22Rv1 (cell line): Measurements from ENCODE around the gene PRKAG3.
"Not testable (repeated sequence)": the region's sequence is repeated elsewhere in the genome, so short reads cannot be mapped to it uniquely, and the experiment has no call there.

Experiments
- ZFX ChIP-seq: fragments of 450-650 bp; IDR thresholded peaks from 2 replicates; pipeline ENCODE4 v1.6.1; 2017; ENCODE audit warnings: antibody characterized with exemption, borderline replicate concordance
- TF ChIP-seq, protein P1 (sequence below): fragments of 450-650 bp; IDR thresholded peaks from 2 replicates; pipeline ENCODE4 v1.5.1; 2017; ENCODE audit warnings: mild to moderate bottlenecking

DNA sequence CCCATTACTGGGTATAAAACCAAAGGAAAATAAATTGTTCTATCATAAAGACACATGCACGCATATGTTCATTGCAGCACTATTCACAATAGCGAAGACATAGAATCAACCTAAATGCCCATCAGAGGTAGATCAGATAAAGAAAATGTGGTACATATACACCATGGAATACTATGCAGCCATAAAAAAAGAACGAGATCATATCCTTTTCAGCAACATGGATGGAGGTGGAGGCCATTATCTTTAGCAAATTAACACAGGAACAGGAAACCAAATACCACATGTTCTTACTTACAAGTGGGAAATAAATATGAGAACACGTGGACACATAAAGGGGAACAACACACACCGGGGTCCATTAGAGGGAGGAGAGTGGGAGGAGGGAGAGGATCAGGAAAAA is 12.7 kb upstream of the PRKAG3 start:
- TF ChIP-seq, protein P1, sequence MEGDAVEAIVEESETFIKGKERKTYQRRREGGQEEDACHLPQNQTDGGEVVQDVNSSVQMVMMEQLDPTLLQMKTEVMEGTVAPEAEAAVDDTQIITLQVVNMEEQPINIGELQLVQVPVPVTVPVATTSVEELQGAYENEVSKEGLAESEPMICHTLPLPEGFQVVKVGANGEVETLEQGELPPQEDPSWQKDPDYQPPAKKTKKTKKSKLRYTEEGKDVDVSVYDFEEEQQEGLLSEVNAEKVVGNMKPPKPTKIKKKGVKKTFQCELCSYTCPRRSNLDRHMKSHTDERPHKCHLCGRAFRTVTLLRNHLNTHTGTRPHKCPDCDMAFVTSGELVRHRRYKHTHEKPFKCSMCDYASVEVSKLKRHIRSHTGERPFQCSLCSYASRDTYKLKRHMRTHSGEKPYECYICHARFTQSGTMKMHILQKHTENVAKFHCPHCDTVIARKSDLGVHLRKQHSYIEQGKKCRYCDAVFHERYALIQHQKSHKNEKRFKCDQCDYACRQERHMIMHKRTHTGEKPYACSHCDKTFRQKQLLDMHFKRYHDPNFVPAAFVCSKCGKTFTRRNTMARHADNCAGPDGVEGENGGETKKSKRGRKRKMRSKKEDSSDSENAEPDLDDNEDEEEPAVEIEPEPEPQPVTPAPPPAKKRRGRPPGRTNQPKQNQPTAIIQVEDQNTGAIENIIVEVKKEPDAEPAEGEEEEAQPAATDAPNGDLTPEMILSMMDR: not testable (repeated sequence)
- TF ChIP-seq ZFX: not testable (repeated sequence)
